Neural progenitor cell (in vitro differentiated cells): ENCODE results near the gene VOPP1. TPM values are rescaled to one million over a fixed set of nuclear protein-coding genes. Genes with fewer than 3 reads are reported as not detected.

Experiments
- DNase-seq: peaks from one replicate; pipeline ENCODE4 v3.0.0-alpha.2; 2016; ENCODE audit warnings: low spot score
- H2AFZ ChIP-seq: fragments of 200-600 bp; sonication (generic); replicated peaks from 2 replicates; pipeline ENCODE4 v1.6.1; 2016; ENCODE audit warnings: antibody characterized with exemption
- H3F3A ChIP-seq: fragments of 200-600 bp; sonication (generic); 2 replicates; pipeline ENCODE4 v1.6.1; 2016; ENCODE audit warnings: antibody characterized with exemption, low read depth
- H3K27ac ChIP-seq: fragments of 200-600 bp; sonication (generic); 2 replicates; pipeline ENCODE4 v1.5.1; 2016; ENCODE audit warnings: mild to moderate bottlenecking
- H3K27me3 ChIP-seq: fragments of 200-600 bp; sonication (generic); 2 replicates; pipeline ENCODE4 v1.6.1; 2016; ENCODE audit warnings: mild to moderate bottlenecking, moderate library complexity
- H3K36me3 ChIP-seq: fragments of 200-600 bp; sonication (generic); 2 replicates; pipeline ENCODE4 v1.5.1; 2016
- H3K4me1 ChIP-seq: fragments of 200-600 bp; sonication (generic); 2 replicates; pipeline ENCODE4 v1.6.1; 2016; ENCODE audit warnings: mixed run types
- H3K4me2 ChIP-seq: fragments of 200-600 bp; sonication (generic); 2 replicates; pipeline ENCODE4 v1.6.1; 2016
- H3K4me3 ChIP-seq: fragments of 200-600 bp; sonication (generic); 2 replicates; pipeline ENCODE4 v1.5.1; 2016
- H3K79me2 ChIP-seq: fragments of 200-600 bp; sonication (generic); 2 replicates; pipeline ENCODE4 v1.6.1; 2016; ENCODE audit warnings: low read depth
- H3K9ac ChIP-seq: fragments of 200-600 bp; sonication (generic); 2 replicates; pipeline ENCODE4 v1.6.1; 2016
- H3K9me3 ChIP-seq: fragments of 200-600 bp; sonication (generic); 2 replicates; pipeline ENCODE4 v1.5.1; 2016; ENCODE audit warnings: low read depth
- H4K20me1 ChIP-seq: fragments of 200-600 bp; sonication (generic); 2 replicates; pipeline ENCODE4 v1.6.1; 2016; ENCODE audit warnings: low read depth
- H3K27ac Mint-ChIP-seq: 3 replicates; pipeline ENCODE4 v1.8.0; 2021; ENCODE audit warnings: mixed read lengths
- H3K27me3 Mint-ChIP-seq: 2 replicates; pipeline ENCODE4 v1.8.0; 2022; ENCODE audit warnings: low read depth, mild to moderate bottlenecking, inconsistent platforms, moderate library complexity, mixed read lengths; ENCODE audit not compliant: insufficient read depth
- H3K36me3 Mint-ChIP-seq: 3 replicates; pipeline ENCODE4 v1.8.0; 2021; ENCODE audit warnings: mixed read lengths
- H3K4me1 Mint-ChIP-seq: 3 replicates; pipeline ENCODE4 v1.8.0; 2021; ENCODE audit warnings: mixed read lengths
- H3K4me3 Mint-ChIP-seq: 3 replicates; pipeline ENCODE4 v1.8.0; 2021; ENCODE audit warnings: mild to moderate bottlenecking, moderate library complexity, mixed read lengths
- H3K9me3 Mint-ChIP-seq: 3 replicates; pipeline ENCODE4 v1.8.0; 2020; ENCODE audit warnings: mixed read lengths
- CTCF ChIP-seq: fragments of 200-600 bp; sonication (generic); IDR thresholded peaks from 2 replicates; pipeline ENCODE4 v1.5.1; 2017; ENCODE audit warnings: antibody characterized with exemption, mild to moderate bottlenecking
- EZH2 ChIP-seq: fragments of 200-600 bp; sonication (generic); IDR thresholded peaks from 2 replicates; pipeline ENCODE4 v1.6.1; 2017; ENCODE audit warnings: antibody characterized with exemption, mild to moderate bottlenecking, moderate library complexity
- EZH2phosphoT487 ChIP-seq: fragments of 200-600 bp; sonication (generic); IDR thresholded peaks from 2 replicates; pipeline ENCODE4 v1.6.1; 2017; ENCODE audit warnings: antibody characterized with exemption
- total RNA-seq: library from RNA; depleted of rRNA; stranded (reverse); fragments of >200 nt; gene quantifications from 2 replicates; pipeline ENCODE4 v1.2.3, GENCODE V29; 2015; ENCODE audit warnings: low replicate concordance

The VOPP1 gene
- total RNA-seq, 1 donor from 2014 or later, result 46.6 TPM

GRCh38 chr7:55556492-55556891, 15.8 kb downstream of the VOPP1 start:
- H3K79me2 ChIP-seq, result peaks cover 88% of the 10 kb centered on the region
- H3K4me3 ChIP-seq, result no peak overlapping the region
- H3K4me1 ChIP-seq, result peaks cover 19% of the 10 kb centered on the region
- no peaks in the 10 kb centered on the region for H3K36me3 Mint-ChIP-seq
- H4K20me1 ChIP-seq, result peaks cover 76% of the 10 kb centered on the region
- no peak overlapping the region for H3K27ac Mint-ChIP-seq
- TF ChIP-seq CTCF (no peak), EZH2phosphoT487 (no peak), EZH2 (no peak)
- no peaks in the 10 kb centered on the region for H3K36me3 ChIP-seq
- H3K9me3 ChIP-seq, result no peaks in the 10 kb centered on the region
- peaks cover 4% of the 10 kb centered on the region for H3K27me3 Mint-ChIP-seq
- H3K4me2 ChIP-seq, result no peak overlapping the region
- no peaks in the 10 kb centered on the region for H3F3A ChIP-seq
- H3K4me3 Mint-ChIP-seq, result no peak overlapping the region
- no peak overlapping the region for H3K9ac ChIP-seq
- no peak overlapping the region for H3K27ac ChIP-seq
- H3K4me1 Mint-ChIP-seq, result peaks cover 71% of the 10 kb centered on the region
- DNase-seq, result no peak
- no peak overlapping the region for H2AFZ ChIP-seq
- no peaks in the 10 kb centered on the region for H3K27me3 ChIP-seq
- H3K9me3 Mint-ChIP-seq, result no peaks in the 10 kb centered on the region

- H3K4me1 Mint-ChIP-seq, result peaks cover 74% of the 10 kb centered on the region
These were observed 16.3 kb downstream of the VOPP1 start for GRCh38 chr7:55556031-55556430.

GRCh38 chr7:55555160-55555559, 17.1 kb downstream of the VOPP1 start:
- Histone ChIP-seq H3K4me2 (no peak overlapping the region), H2AFZ (no peak overlapping the region), H3K27ac (no peak overlapping the region), H3K9me3 (no peaks in the 10 kb centered on the region), H3K27me3 (no peaks in the 10 kb centered on the region), H3K79me2 (peaks cover 88% of the 10 kb centered on the region), H3K9ac (no peak overlapping the region), H4K20me1 (peaks cover 77% of the 10 kb centered on the region), H3K4me3 (no peak overlapping the region), H3K36me3 (no peaks in the 10 kb centered on the region), H3F3A (no peaks in the 10 kb centered on the region), H3K4me1 (peaks cover 19% of the 10 kb centered on the region)
- H3K27ac Mint-ChIP-seq, result no peak overlapping the region
- H3K9me3 Mint-ChIP-seq, result no peaks in the 10 kb centered on the region
- DNase-seq, result no peak
- H3K36me3 Mint-ChIP-seq, result no peaks in the 10 kb centered on the region
- no peak overlapping the region for H3K4me3 Mint-ChIP-seq
- peaks cover 4% of the 10 kb centered on the region for H3K27me3 Mint-ChIP-seq
- TF ChIP-seq EZH2, result no peak
- TF ChIP-seq CTCF, result no peak
- no peak for TF ChIP-seq EZH2phosphoT487
- H3K4me1 Mint-ChIP-seq, result peaks cover 72% of the 10 kb centered on the region

More at GRCh38 chr7:55556031-55556430, 16.3 kb downstream of the VOPP1 start:
- Mint-ChIP-seq H3K27ac (no peak overlapping the region), H3K4me3 (no peak overlapping the region), H3K9me3 (no peaks in the 10 kb centered on the region), H3K27me3 (peaks cover 4% of the 10 kb centered on the region), H3K36me3 (no peaks in the 10 kb centered on the region)
- no peak overlapping the region for H3K27ac ChIP-seq
- H3K4me3 ChIP-seq, result no peak overlapping the region
- H3K27me3 ChIP-seq, result no peaks in the 10 kb centered on the region
- no peaks in the 10 kb centered on the region for H3K36me3 ChIP-seq
- no peaks in the 10 kb centered on the region for H3K9me3 ChIP-seq
- peaks cover 19% of the 10 kb centered on the region for H3K4me1 ChIP-seq
- H4K20me1 ChIP-seq, result peaks cover 80% of the 10 kb centered on the region
- H3F3A ChIP-seq, result no peaks in the 10 kb centered on the region
- TF ChIP-seq EZH2phosphoT487 (no peak), CTCF (no peak), EZH2 (no peak)
- DNase-seq, result no peak
- H3K9ac ChIP-seq, result no peak overlapping the region
- no peak overlapping the region for H2AFZ ChIP-seq
- H3K4me2 ChIP-seq, result no peak overlapping the region
- H3K79me2 ChIP-seq, result peaks cover 88% of the 10 kb centered on the region
